ENCODE measurements around the gene HELZ. TPM values are rescaled to one million over a fixed set of nuclear protein-coding genes. Genes with fewer than 3 reads are reported as not detected.

HELZ gene
- total RNA-seq, 1 experiment from 2014 or later: 49.8 TPM

GRCh38 chr17:67025216-67025792 is 219.7 kb downstream of the HELZ start:
- Histone ChIP-seq H2BK120ac (ENCODE audit: low read depth, low read length, poor library complexity, severe bottlenecking) (no peak overlapping the region), H2BK20ac (ENCODE audit: low read depth, low read length, poor library complexity, severe bottlenecking) (no peak overlapping the region), H3K4me1 (ENCODE audit: insufficient read depth, low read length) (no peaks in the 10 kb centered on the region), H2BK15ac (ENCODE audit: low read depth, low read length) (no peak overlapping the region), H3K79me1 (ENCODE audit: insufficient read depth, low read depth, low read length, poor library complexity, severe bottlenecking) (no peaks in the 10 kb centered on the region), H3K27ac (ENCODE audit: insufficient read length, low read depth, low read length) (no peak overlapping the region), H3K4me2 (ENCODE audit: insufficient read depth, insufficient read length, low read length) (no peak overlapping the region), H2BK12ac (ENCODE audit: insufficient read length, low read depth, low read length) (no peak overlapping the region), H3K23ac (ENCODE audit: insufficient read length, low read depth, low read length) (no peak overlapping the region), H3K27me3 (ENCODE audit: insufficient read depth, low read length) (no peaks in the 10 kb centered on the region), H3K14ac (ENCODE audit: insufficient read depth, low read length) (no peak overlapping the region), H3K79me2 (ENCODE audit: insufficient read depth, low read length) (no peaks in the 10 kb centered on the region), H3K9ac (ENCODE audit: extremely low read depth, insufficient read length, low read length) (no peak overlapping the region), H2BK5ac (ENCODE audit: insufficient read length, low read length) (no peak overlapping the region), H3K4ac (ENCODE audit: low read depth, low read length) (no peak overlapping the region), H3K56ac (ENCODE audit: insufficient read length, low read depth, low read length) (no peak overlapping the region), H3T11ph (ENCODE audit: low read length) (no peak overlapping the region), H4K20me1 (ENCODE audit: control insufficient read depth, insufficient read depth, insufficient read length) (no peaks in the 10 kb centered on the region), H4K5ac (ENCODE audit: insufficient read length, low read depth, low read length) (no peak overlapping the region), H4K91ac (ENCODE audit: insufficient read length, low read depth, low read length) (no peak overlapping the region), H4K8ac (replicated peaks; ENCODE audit: insufficient read length, low read depth, low read length) (no peak overlapping the region), H3K23me2 (ENCODE audit: insufficient read length, low read depth, low read length, poor library complexity, severe bottlenecking) (no peaks in the 10 kb centered on the region), H3K18ac (ENCODE audit: insufficient read length, low read depth, low read length) (no peak overlapping the region), H2AK5ac (ENCODE audit: insufficient read length, low read length) (no peak overlapping the region), H2AFZ (ENCODE audit: low read length) (no peak overlapping the region), H3K9me3 (ENCODE audit: control insufficient read depth, low read depth, low read length) (no peaks in the 10 kb centered on the region)
- Mint-ChIP-seq H3K36me3 (ENCODE audit: insufficient read depth in 1 of 3, low read depth in 3 of 3) (no peaks in the 10 kb centered on the region), H3K27me3 (ENCODE audit: low read depth) (no peaks in the 10 kb centered on the region), H3K9me3 (no peaks in the 10 kb centered on the region), H3K27ac (no peak overlapping the region), H3K4me3 (no peak overlapping the region), H3K4me1 (no peaks in the 10 kb centered on the region)
- no CpG with 5 or more reads among the region's 20 CpGs for WGBS (ENCODE audit: extremely low coverage, insufficient read length, low lambda C conversion rate)
- DNase-seq: no peak
- no peak for TF ChIP-seq CTCF (conservative IDR thresholded peaks at IDR 0.05)

All from H9 (cell line).